Neutrophil (primary cell): Measurements from ENCODE around the gene SP3.

Source experiments
- H3K27ac ChIP-seq: fragments of 200-600 bp; sonication (generic); 2 replicates; pipeline ENCODE4 v1.5.1; 2016; ENCODE audit warnings: mild to moderate bottlenecking, moderate library complexity
- H3K27me3 ChIP-seq: fragments of 200-600 bp; sonication (generic); 2 replicates; pipeline ENCODE4 v1.6.0; 2016; ENCODE audit warnings: mild to moderate bottlenecking
- H3K36me3 ChIP-seq: fragments of 200-600 bp; sonication (generic); 2 replicates; pipeline ENCODE4 v1.5.1; 2017
- H3K4me1 ChIP-seq, 2 experiments: fragments of 200-600 bp in 1 of 2; sonication (generic) in 1 of 2; 1 replicate in 1 of 2; 2 replicates in 1 of 2; pipeline versions ENCODE4 v1.5.1 to v1.6.1; 2013 to 2016; ENCODE audit warnings: low read depth in 1 of 2, low read length in 1 of 2, mild to moderate bottlenecking in 1 of 2, moderate library complexity in 1 of 2; ENCODE audit not compliant: control insufficient read depth in 1 of 2, insufficient read depth in 1 of 2
- H3K4me3 ChIP-seq, 2 experiments: fragments of 200-600 bp in 1 of 2; sonication (generic) in 1 of 2; 1 replicate in 1 of 2; 2 replicates in 1 of 2; pipeline ENCODE4 v1.5.1; 2013 to 2016; ENCODE audit warnings: low read depth in 1 of 2, low read length in 1 of 2, mild to moderate bottlenecking in 1 of 2, moderate library complexity in 1 of 2
- H3K9me3 ChIP-seq: fragments of 200-600 bp; sonication (generic); 2 replicates; pipeline ENCODE4 v1.5.1; 2016
- TF ChIP-seq, protein P1 (sequence below): fragments of 200-600 bp; sonication (generic); IDR thresholded peaks from 2 replicates; pipeline ENCODE4 v1.5.1; 2016; ENCODE audit warnings: antibody characterized with exemption

The SP3 gene

DNA sequence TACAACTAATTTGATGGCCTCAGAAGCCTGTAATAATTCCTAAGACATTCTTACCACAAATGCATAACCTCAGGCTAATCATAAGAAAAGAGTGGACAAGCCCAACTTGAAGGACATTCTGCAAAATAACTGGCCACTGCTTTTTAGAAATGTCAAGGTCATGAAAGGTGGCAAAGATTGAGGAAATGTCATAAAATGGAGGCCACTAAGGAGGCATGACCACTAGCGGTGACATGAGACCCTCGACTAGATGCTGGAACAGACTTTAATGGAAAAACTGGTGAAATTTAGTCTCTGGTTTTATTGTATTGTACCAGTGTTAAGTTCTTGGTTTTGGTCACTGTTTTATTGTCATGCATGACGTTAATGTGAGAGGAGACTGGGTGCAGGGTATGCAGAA lies 78.6 kb downstream of the SP3 start:
- Histone ChIP-seq H3K4me1 (peaks cover 17 to 18% of the 10 kb centered on the region in 2 experiments), H3K4me3 (no peak overlapping the region), H3K27ac (no peak overlapping the region), H3K36me3 (no peaks in the 10 kb centered on the region), H3K9me3 (no peaks in the 10 kb centered on the region), H3K27me3 (no peaks in the 10 kb centered on the region)
- TF ChIP-seq, protein P1, sequence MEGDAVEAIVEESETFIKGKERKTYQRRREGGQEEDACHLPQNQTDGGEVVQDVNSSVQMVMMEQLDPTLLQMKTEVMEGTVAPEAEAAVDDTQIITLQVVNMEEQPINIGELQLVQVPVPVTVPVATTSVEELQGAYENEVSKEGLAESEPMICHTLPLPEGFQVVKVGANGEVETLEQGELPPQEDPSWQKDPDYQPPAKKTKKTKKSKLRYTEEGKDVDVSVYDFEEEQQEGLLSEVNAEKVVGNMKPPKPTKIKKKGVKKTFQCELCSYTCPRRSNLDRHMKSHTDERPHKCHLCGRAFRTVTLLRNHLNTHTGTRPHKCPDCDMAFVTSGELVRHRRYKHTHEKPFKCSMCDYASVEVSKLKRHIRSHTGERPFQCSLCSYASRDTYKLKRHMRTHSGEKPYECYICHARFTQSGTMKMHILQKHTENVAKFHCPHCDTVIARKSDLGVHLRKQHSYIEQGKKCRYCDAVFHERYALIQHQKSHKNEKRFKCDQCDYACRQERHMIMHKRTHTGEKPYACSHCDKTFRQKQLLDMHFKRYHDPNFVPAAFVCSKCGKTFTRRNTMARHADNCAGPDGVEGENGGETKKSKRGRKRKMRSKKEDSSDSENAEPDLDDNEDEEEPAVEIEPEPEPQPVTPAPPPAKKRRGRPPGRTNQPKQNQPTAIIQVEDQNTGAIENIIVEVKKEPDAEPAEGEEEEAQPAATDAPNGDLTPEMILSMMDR = no peak

DNA sequence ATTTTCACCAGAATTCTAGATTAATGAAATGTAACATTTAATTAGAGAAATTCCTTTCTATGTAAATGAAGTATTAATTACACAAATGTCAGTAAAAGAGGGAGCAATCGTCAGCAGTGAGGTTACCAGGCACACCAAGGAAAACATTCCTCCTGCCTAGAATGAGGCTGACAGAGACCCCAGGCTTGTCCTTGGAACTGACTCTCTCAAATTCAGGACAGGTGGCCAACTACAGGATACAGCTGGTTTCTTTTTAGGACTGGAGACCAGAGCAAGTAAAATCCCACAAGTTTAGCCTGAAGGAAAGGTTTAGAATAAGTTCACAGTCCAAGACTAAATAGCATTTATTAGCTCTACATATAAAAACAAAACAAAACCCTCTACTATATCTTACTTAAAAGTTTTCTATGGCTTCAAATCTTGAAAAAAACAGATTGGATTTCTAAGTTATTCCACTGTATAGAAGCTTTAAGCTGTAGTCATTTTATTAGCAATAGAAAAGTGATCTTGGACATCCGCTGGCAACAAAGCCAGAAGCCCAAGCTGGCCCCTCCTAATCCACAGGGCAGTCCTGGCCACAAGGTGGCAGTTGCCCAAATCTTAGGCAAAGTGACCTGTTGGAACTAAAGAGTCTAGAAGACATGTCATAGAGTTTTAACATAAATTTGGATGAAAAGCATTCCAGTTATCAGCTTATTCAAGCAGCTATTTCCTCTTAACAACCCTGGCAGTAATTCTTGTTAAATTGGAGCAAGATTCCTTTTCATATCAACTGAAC lies 81.0 kb downstream of the SP3 start:
- no peaks in the 10 kb centered on the region for H3K9me3 ChIP-seq
- H3K27me3 ChIP-seq = no peaks in the 10 kb centered on the region
- TF ChIP-seq, protein P1 = peak; percentile 23
- H3K4me3 ChIP-seq = no peak overlapping the region
- no peaks in the 10 kb centered on the region for H3K36me3 ChIP-seq
- no peak overlapping the region for H3K27ac ChIP-seq
- peaks cover 18 to 23% of the 10 kb centered on the region in 2 experiments for H3K4me1 ChIP-seq

DNA sequence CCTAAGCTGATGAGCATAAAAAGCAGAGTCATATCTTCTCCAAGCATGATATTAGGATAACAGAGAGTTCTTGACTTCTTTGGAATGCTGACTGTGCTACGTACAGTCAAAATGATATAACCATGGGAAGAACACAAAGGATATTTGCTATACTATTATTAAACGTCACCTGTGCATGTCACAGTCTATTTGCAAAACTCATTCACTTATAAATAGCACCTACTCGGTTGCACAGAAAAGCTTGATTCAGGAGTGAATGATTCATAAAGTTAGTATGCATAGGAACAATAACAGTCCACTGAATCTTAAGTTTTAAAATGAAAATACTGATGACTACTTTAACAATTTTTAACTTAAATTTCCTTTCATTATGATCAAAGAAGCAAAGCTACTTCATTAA lies 83.3 kb downstream of the SP3 start:
- no peaks in the 10 kb centered on the region for H3K36me3 ChIP-seq
- H3K27ac ChIP-seq = no peak overlapping the region
- H3K27me3 ChIP-seq = no peaks in the 10 kb centered on the region
- no peak overlapping the region for H3K4me3 ChIP-seq
- no peaks in the 10 kb centered on the region for H3K9me3 ChIP-seq
- TF ChIP-seq, protein P1 = no peak
- peaks cover 11 to 15% of the 10 kb centered on the region in 2 experiments for H3K4me1 ChIP-seq

DNA sequence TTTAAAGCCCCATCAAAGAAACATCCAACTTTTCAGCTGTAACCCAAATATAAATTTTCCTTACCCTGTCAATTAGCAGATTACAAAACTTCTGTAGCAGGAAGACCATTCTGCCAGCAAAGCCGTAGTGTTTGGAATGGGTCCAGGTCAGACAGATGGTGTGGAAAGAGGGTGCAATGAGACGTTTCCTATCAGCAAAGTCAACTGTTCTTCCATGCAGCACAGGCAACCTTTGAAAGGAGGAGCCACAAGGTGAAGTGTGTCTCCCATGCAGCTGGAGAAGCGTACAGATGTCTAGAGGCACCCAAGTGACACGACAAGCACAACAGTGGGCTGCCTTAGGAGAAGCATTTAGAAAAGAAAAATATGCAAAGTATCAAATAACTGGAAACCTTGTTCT lies 83.7 kb downstream of the SP3 start:
- no peaks in the 10 kb centered on the region for H3K9me3 ChIP-seq
- no peak overlapping the region for H3K27ac ChIP-seq
- no peaks in the 10 kb centered on the region for H3K27me3 ChIP-seq
- H3K4me1 ChIP-seq = peaks cover 11 to 15% of the 10 kb centered on the region in 2 experiments
- TF ChIP-seq, protein P1 = no peak
- no peaks in the 10 kb centered on the region for H3K36me3 ChIP-seq
- H3K4me3 ChIP-seq = no peak overlapping the region

DNA sequence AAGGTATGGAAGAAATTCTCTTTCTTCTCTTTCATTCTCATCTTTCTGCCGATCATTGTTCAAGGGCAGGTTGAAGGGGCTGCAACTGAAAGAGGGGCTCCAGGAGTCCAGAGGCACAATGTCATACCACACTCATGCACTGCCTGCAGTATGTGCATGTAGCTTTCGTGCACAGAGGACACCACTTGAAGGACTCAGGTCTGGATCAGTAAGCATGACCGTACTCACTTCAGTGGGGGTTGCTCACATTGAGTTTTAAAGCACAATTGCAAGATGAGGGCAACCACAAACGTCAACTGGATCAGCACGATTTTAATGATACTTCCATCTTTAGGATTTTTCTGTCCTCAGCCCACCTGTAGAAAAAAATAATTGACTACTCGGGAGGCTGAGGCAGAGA lies 84.6 kb downstream of the SP3 start:
- no peak overlapping the region for H3K27ac ChIP-seq
- no peaks in the 10 kb centered on the region for H3K9me3 ChIP-seq
- H3K4me1 ChIP-seq = peaks cover 16 to 19% of the 10 kb centered on the region in 2 experiments
- TF ChIP-seq, protein P1 = no peak
- H3K36me3 ChIP-seq = no peaks in the 10 kb centered on the region
- H3K4me3 ChIP-seq = no peak overlapping the region
- H3K27me3 ChIP-seq = no peaks in the 10 kb centered on the region
